Spleen (tissue), 11 donors: ENCODE results near the gene NOS1AP. TPM values are rescaled to one million over a fixed set of nuclear protein-coding genes. Genes with fewer than 3 reads are reported as not detected.

Source experiments
- DNase-seq: peaks from one replicate; pipeline ENCODE4 v3.0.0-alpha.2; 2020
- H3K27ac ChIP-seq, 8 donors: fragments of 200-600 bp; sonication (generic) in 7 of 8; 1 replicate in 4 of 8; 2 replicates in 4 of 8; pipeline versions ENCODE4 v1.5.0 to v1.8.0; 2016 to 2021; ENCODE audit warnings: inconsistent platforms in 4 of 8, mild to moderate bottlenecking in 4 of 8, moderate library complexity in 1 of 8
- H3K27me3 ChIP-seq, 7 donors: fragments of 200-600 bp; sonication (generic) in 6 of 7; replicated peaks in 1 of 7; 1 replicate in 4 of 7; 2 replicates in 3 of 7; pipeline versions ENCODE4 v1.5.0 to v1.8.0; 2016 to 2021; ENCODE audit warnings: inconsistent platforms in 3 of 7, mild to moderate bottlenecking in 1 of 7
- H3K36me3 ChIP-seq, 6 donors: fragments of 200-600 bp; sonication (generic) in 5 of 6; 1 replicate in 4 of 6; 2 replicates in 2 of 6; pipeline versions ENCODE4 v1.5.0 to v1.8.0; 2016 to 2021; ENCODE audit warnings: inconsistent platforms in 2 of 6
- H3K4me1 ChIP-seq, 6 donors: fragments of 200-600 bp; sonication (generic) in 5 of 6; 1 replicate in 3 of 6; 2 replicates in 3 of 6; pipeline versions ENCODE4 v1.5.0 to v1.8.0; 2016 to 2021; ENCODE audit warnings: inconsistent platforms in 3 of 6
- H3K4me3 ChIP-seq, 8 donors: fragments of 200-600 bp; sonication (generic) in 7 of 8; 1 replicate in 4 of 8; 2 replicates in 4 of 8; pipeline versions ENCODE4 v1.5.0 to v1.8.0; 2016 to 2021; ENCODE audit warnings: inconsistent platforms in 4 of 8, mild to moderate bottlenecking in 4 of 8, moderate library complexity in 2 of 8
- H3K9me3 ChIP-seq, 8 donors: fragments of 200-600 bp; sonication (generic) in 7 of 8; 1 replicate in 4 of 8; 2 replicates in 4 of 8; pipeline versions ENCODE4 v1.5.0 to v1.8.0; 2016 to 2021; ENCODE audit warnings: inconsistent platforms in 4 of 8
- CTCF ChIP-seq, 11 experiments: fragments of 200-600 bp in 7 of 11; fragments of 450-650 bp in 4 of 11; sonication (generic) in 4 of 11; IDR thresholded peaks in 8 of 11; conservative IDR thresholded peaks in 3 of 11; 1 replicate in 7 of 11; 2 replicates in 4 of 11; pipeline versions ENCODE4 v1.4.0 to v1.8.0; 2016 to 2021; ENCODE audit warnings: antibody characterized with exemption in 11 of 11, inconsistent platforms in 4 of 11, mild to moderate bottlenecking in 1 of 11
- POLR2A ChIP-seq, 3 donors: fragments of 450-650 bp; IDR thresholded peaks; one replicate each; pipeline ENCODE4 v1.5.1; 2017; ENCODE audit warnings: antibody characterized with exemption in 3 of 3, mild to moderate bottlenecking in 1 of 3
- POLR2AphosphoS5 ChIP-seq, 3 donors: sonication (generic); formaldehyde crosslinking; IDR thresholded peaks; one replicate each; pipeline ENCODE4 v1.5.1; 2017; ENCODE audit warnings: antibody characterized with exemption in 3 of 3
- WGBS, 5 donors: extraction: QIAGEN DNeasy Blood & Tissue Kit in 3 of 5; methylation state at CpG; one replicate each; pipeline versions ENCODE4 v1.1.5 to v1.1.7; 2013 to 2018; 5-methylcytosine and 5-hydroxymethylcytosine counted together
- intact Hi-C: fragments of 100-400 bp; cut with DNase I; formaldehyde crosslinking; loops from one replicate; pipeline ENCODE4 v1.15.0; 2023; ENCODE audit warnings: low total_unique reads
- polyA plus RNA-seq, 3 donors: library from polyadenylated mRNA; stranded (reverse); fragments of 200-250 nt; gene quantifications; one replicate each; pipeline ENCODE4 v1.2.1, GENCODE V29; 2013
- total RNA-seq, 7 donors: library from RNA; depleted of rRNA in 3 of 7; stranded (reverse); fragments of >200 nt in 3 of 7; fragmentation: NEBNext Ultra II Directional in 4 of 7; extraction: Animal tissue kit (Norgen Biotek cat#: 25700) in 4 of 7; gene quantifications; one replicate each; pipeline versions ENCODE4 v1.1.0 to v1.2.1, GENCODE V29; 2016 to 2021
- donor health status: healthy with polysubstance abuse.
- donor health status: DM: no; HTN: no; CAD: no; lungs with moderate emphysema.
- donor health status: DM: no; HTN: no; CAD: no.
- donor health status: Bipolar disorder and iron deficiency.
- donor health status: healthy.
- donor health status: DM: no; HTN: no; CAD: no.
- donor health status: DM: yes; HTN: yes; CAD: no.

The NOS1AP gene
- total and polyA plus RNA-seq, 10 donors = 0.16 to 1.7 (median 0.60) TPM; not detected in 2

- H3K4me3 ChIP-seq = no peak overlapping the region
- no peak overlapping the region for H3K27ac ChIP-seq
- intact Hi-C loops = no loop called here
- DNase-seq = no peak
- 80 to 95% (median 88%) methylated on average over 4 of the region's 4 CpGs for WGBS, 5 donors
- peaks cover 0 to 15% (median 0%) of the 10 kb centered on the region in 6 donors for H3K4me1 ChIP-seq
- no peaks in the 10 kb centered on the region for H3K36me3 ChIP-seq
- peaks cover 0 to 14% (median 0%) of the 10 kb centered on the region in 8 donors for H3K9me3 ChIP-seq
- no peak for TF ChIP-seq POLR2A (IDR thresholded peaks at IDR 0.05)
- TF ChIP-seq CTCF (IDR thresholded peaks at IDR 0.05 in 8 of 11, conservative IDR thresholded peaks at IDR 0.05 in 3 of 11) = no peak
- no peak for TF ChIP-seq POLR2AphosphoS5 (IDR thresholded peaks at IDR 0.05)
- H3K27me3 ChIP-seq = peaks cover 0 to 21% (median 0%) of the 10 kb centered on the region in 7 donors
Observed at GRCh38 chr1:162111572-162111971, 42.1 kb downstream of the NOS1AP start.

- WGBS, 5 donors = 30 to 50% (median 37%) methylated on average over 6 of the region's 6 CpGs
- peaks cover 0 to 11% (median 0%) of the 10 kb centered on the region in 7 donors for H3K27me3 ChIP-seq
- TF ChIP-seq CTCF (IDR thresholded peaks at IDR 0.05 in 8 of 11, conservative IDR thresholded peaks at IDR 0.05 in 3 of 11) (no peak), POLR2A (IDR thresholded peaks at IDR 0.05) (no peak), POLR2AphosphoS5 (IDR thresholded peaks at IDR 0.05) (no peak)
- peak overlapping the region in 1 of 8 donors; percentile 56 for H3K27ac ChIP-seq
- intact Hi-C loops = no loop called here
- H3K4me3 ChIP-seq = no peak overlapping the region
- H3K36me3 ChIP-seq = no peaks in the 10 kb centered on the region
- H3K4me1 ChIP-seq = peaks cover 0 to 15% (median 0%) of the 10 kb centered on the region in 6 donors
- DNase-seq = no peak
- H3K9me3 ChIP-seq = peaks cover 0 to 14% (median 0%) of the 10 kb centered on the region in 8 donors
Observed at GRCh38 chr1:162113419-162113818, 43.9 kb downstream of the NOS1AP start.

- Histone ChIP-seq H3K9me3 (no peaks in the 10 kb centered on the region), H3K4me3 (no peak overlapping the region), H3K4me1 (peaks cover 0 to 15% (median 0%) of the 10 kb centered on the region in 6 donors), H3K27me3 (peaks cover 0 to 11% (median 0%) of the 10 kb centered on the region in 7 donors), H3K36me3 (no peaks in the 10 kb centered on the region), H3K27ac (no peak overlapping the region)
- DNase-seq = no peak
- intact Hi-C loops = no loop called here
- TF ChIP-seq CTCF (IDR thresholded peaks at IDR 0.05 in 8 of 11, conservative IDR thresholded peaks at IDR 0.05 in 3 of 11) = no peak
- TF ChIP-seq POLR2AphosphoS5 (IDR thresholded peaks at IDR 0.05) = no peak
- no peak for TF ChIP-seq POLR2A (IDR thresholded peaks at IDR 0.05)
- WGBS, 5 donors = 69 to 91% (median 76%) methylated on average over 3 of the region's 3 CpGs
Observed at GRCh38 chr1:162117039-162117774, 47.7 kb downstream of the NOS1AP start.

- Histone ChIP-seq H3K4me3 (no peak overlapping the region), H3K4me1 (peaks cover 0 to 14% (median 0%) of the 10 kb centered on the region in 6 donors), H3K36me3 (no peaks in the 10 kb centered on the region), H3K27ac (no peak overlapping the region), H3K9me3 (no peaks in the 10 kb centered on the region), H3K27me3 (peaks cover 0 to 9% (median 0%) of the 10 kb centered on the region in 7 donors)
- intact Hi-C loops = no loop called here
- no peak for DNase-seq
- WGBS, 5 donors = 85 to 91% (median 90%) methylated on average over 9 of the region's 9 CpGs
- TF ChIP-seq CTCF (IDR thresholded peaks at IDR 0.05 in 8 of 11, conservative IDR thresholded peaks at IDR 0.05 in 3 of 11) (no peak), POLR2A (IDR thresholded peaks at IDR 0.05) (no peak), POLR2AphosphoS5 (IDR thresholded peaks at IDR 0.05) (no peak)
Observed at GRCh38 chr1:162118063-162118462, 48.6 kb downstream of the NOS1AP start.
